ENCODE measurements around the gene MCTP2.

DNA sequence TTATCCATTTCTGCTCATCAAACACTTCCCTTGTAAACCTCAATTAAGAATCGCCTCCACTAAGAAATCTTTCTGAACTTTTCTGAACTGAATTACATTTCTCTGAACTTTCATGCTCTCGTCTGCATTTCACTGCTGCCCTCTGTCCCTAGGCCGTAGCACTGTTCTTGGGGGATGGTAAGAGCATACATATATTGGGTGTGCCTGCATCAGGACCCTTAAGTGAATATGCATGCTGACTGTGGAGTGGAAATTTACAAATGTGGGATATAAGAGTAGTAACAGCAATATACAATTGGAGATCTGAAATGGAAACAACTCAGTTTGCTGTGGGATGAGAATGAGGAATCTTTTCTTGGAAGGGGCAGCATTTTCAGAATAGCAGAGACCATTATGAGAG lies 148.6 kb downstream of the MCTP2 start:
- TF ChIP-seq, protein P1, sequence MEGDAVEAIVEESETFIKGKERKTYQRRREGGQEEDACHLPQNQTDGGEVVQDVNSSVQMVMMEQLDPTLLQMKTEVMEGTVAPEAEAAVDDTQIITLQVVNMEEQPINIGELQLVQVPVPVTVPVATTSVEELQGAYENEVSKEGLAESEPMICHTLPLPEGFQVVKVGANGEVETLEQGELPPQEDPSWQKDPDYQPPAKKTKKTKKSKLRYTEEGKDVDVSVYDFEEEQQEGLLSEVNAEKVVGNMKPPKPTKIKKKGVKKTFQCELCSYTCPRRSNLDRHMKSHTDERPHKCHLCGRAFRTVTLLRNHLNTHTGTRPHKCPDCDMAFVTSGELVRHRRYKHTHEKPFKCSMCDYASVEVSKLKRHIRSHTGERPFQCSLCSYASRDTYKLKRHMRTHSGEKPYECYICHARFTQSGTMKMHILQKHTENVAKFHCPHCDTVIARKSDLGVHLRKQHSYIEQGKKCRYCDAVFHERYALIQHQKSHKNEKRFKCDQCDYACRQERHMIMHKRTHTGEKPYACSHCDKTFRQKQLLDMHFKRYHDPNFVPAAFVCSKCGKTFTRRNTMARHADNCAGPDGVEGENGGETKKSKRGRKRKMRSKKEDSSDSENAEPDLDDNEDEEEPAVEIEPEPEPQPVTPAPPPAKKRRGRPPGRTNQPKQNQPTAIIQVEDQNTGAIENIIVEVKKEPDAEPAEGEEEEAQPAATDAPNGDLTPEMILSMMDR (IDR thresholded peaks at IDR 0.05 in 2 of 3, conservative IDR thresholded peaks at IDR 0.05 in 1 of 3; ENCODE audit: insufficient read depth in 2 of 3, low read depth in 1 of 3, low read length in 3 of 3), result no peak
- TF ChIP-seq POLR2A (conservative IDR thresholded peaks at IDR 0.05) (no peak), NFIC (IDR thresholded peaks at IDR 0.05) (no peak), TSC22D4 (tag; IDR thresholded peaks at IDR 0.05) (no peak)
- TF ChIP-seq, protein P2, sequence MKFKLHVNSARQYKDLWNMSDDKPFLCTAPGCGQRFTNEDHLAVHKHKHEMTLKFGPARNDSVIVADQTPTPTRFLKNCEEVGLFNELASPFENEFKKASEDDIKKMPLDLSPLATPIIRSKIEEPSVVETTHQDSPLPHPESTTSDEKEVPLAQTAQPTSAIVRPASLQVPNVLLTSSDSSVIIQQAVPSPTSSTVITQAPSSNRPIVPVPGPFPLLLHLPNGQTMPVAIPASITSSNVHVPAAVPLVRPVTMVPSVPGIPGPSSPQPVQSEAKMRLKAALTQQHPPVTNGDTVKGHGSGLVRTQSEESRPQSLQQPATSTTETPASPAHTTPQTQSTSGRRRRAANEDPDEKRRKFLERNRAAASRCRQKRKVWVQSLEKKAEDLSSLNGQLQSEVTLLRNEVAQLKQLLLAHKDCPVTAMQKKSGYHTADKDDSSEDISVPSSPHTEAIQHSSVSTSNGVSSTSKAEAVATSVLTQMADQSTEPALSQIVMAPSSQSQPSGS (CRISPR knock-in tag; IDR thresholded peaks at IDR 0.05), result no peak
- TF ChIP-seq, protein P3, sequence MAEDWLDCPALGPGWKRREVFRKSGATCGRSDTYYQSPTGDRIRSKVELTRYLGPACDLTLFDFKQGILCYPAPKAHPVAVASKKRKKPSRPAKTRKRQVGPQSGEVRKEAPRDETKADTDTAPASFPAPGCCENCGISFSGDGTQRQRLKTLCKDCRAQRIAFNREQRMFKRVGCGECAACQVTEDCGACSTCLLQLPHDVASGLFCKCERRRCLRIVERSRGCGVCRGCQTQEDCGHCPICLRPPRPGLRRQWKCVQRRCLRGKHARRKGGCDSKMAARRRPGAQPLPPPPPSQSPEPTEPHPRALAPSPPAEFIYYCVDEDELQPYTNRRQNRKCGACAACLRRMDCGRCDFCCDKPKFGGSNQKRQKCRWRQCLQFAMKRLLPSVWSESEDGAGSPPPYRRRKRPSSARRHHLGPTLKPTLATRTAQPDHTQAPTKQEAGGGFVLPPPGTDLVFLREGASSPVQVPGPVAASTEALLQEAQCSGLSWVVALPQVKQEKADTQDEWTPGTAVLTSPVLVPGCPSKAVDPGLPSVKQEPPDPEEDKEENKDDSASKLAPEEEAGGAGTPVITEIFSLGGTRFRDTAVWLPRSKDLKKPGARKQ (CRISPR knock-in tag; IDR thresholded peaks at IDR 0.05), result no peak

All from K562 (cell line).